Endodermal cell (in vitro differentiated cells): ENCODE data around the gene TCF7L2. TPM values are rescaled to one million over a fixed set of nuclear protein-coding genes. Genes with fewer than 3 reads are reported as not detected.

ENCODE experiments used
- DNase-seq: peaks from one replicate; pipeline ENCODE4 v3.0.0-alpha.2; 2017
- H3K27ac ChIP-seq: 2 replicates; pipeline ENCODE4 v1.5.1; 2013; ENCODE audit warnings: mild to moderate bottlenecking, low read depth, low read length, moderate library complexity
- H3K27me3 ChIP-seq: 2 replicates; pipeline ENCODE4 v1.6.1; 2013; ENCODE audit warnings: mild to moderate bottlenecking, low read length, moderate library complexity; ENCODE audit not compliant: insufficient read depth, control insufficient read depth, poor library complexity, severe bottlenecking
- H3K36me3 ChIP-seq: 2 replicates; pipeline ENCODE4 v1.7.0; 2013; ENCODE audit warnings: mild to moderate bottlenecking, low read length, moderate library complexity; ENCODE audit not compliant: control insufficient read depth, insufficient read depth
- H3K4me1 ChIP-seq: one replicate; pipeline ENCODE4 v1.7.0; 2013; ENCODE audit warnings: low read length; ENCODE audit not compliant: control insufficient read depth, insufficient read depth
- H3K4me3 ChIP-seq: 2 replicates; pipeline ENCODE4 v1.5.1; 2013; ENCODE audit warnings: mild to moderate bottlenecking, low read length, moderate library complexity
- H3K9ac ChIP-seq: 2 replicates; pipeline ENCODE4 v1.6.1; 2013; ENCODE audit warnings: mild to moderate bottlenecking, low read length, moderate library complexity; ENCODE audit not compliant: poor library complexity, severe bottlenecking; ENCODE audit errors: extremely low read depth
- H3K9me3 ChIP-seq: 2 replicates; pipeline ENCODE4 v1.6.1; 2013; ENCODE audit warnings: mild to moderate bottlenecking, low read length, moderate library complexity; ENCODE audit not compliant: control insufficient read depth
- H3K27ac Mint-ChIP-seq: 2 replicates; pipeline ENCODE4 v1.8.0; 2020; ENCODE audit warnings: mixed read lengths
- H3K27me3 Mint-ChIP-seq: 2 replicates; pipeline ENCODE4 v1.8.0; 2021; ENCODE audit warnings: mild to moderate bottlenecking, mixed read lengths; ENCODE audit not compliant: insufficient read depth
- H3K36me3 Mint-ChIP-seq: 2 replicates; pipeline ENCODE4 v1.8.0; 2020; ENCODE audit warnings: low read depth, mixed read lengths
- H3K4me1 Mint-ChIP-seq: 2 replicates; pipeline ENCODE4 v1.8.0; 2020; ENCODE audit warnings: mixed read lengths
- H3K4me3 Mint-ChIP-seq: 2 replicates; pipeline ENCODE4 v1.8.0; 2020; ENCODE audit warnings: mild to moderate bottlenecking, moderate library complexity, mixed read lengths
- H3K9me3 Mint-ChIP-seq: 2 replicates; pipeline ENCODE4 v1.8.0; 2020; ENCODE audit warnings: mild to moderate bottlenecking, mixed read lengths
- WGBS, 2 experiments: methylation state at CpG; one replicate each; pipeline versions ENCODE4 v1.1.5 to v1.1.7; 2013; ENCODE audit warnings: missing lambda C conversion rate in 2 of 2, mixed read lengths in 1 of 2; ENCODE audit not compliant: insufficient coverage in 1 of 2, insufficient read length in 1 of 2; 5-methylcytosine and 5-hydroxymethylcytosine counted together
- total RNA-seq, 2 donors: library from RNA; stranded (reverse); fragmentation: NEBNext Ultra II Directional in 1 of 2; extraction: Animal tissue kit (Norgen Biotek cat#: 25700) in 1 of 2; gene quantifications; 2 replicates in 1 of 2; 3 replicates in 1 of 2; pipeline ENCODE4 v1.2.1, GENCODE V29; 2021
- TF ChIP-seq, protein P1 (sequence below): fragments of 200-600 bp; sonication (generic); conservative IDR thresholded peaks from 2 replicates; pipeline ENCODE4 v1.5.0; 2021; ENCODE audit warnings: antibody characterized with exemption, mild to moderate bottlenecking

The TCF7L2 gene
- total RNA-seq, 2 donors from 2014 or later: 73.2 to 105 TPM

DNA sequence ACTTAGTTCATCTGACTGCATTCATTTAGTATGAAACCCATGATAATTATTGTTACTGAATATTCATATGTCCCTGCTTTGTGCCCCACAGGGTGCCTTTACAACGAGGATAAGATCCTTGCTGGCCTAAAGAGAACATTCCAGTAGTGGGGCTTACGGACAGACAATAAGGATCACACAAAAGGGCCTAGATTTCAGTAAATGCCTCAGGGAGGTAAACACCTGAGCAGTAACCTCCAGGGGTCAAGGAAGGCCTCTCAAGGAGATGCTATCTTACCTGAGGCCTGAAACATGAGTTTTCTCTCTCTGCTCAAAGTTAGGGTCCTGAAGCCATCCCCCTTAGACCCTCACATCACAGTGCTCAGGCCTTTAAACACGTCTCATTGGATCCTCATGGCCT, 228.7 kb downstream of the TCF7L2 start:
- Histone ChIP-seq H3K9ac (no peak overlapping the region), H3K27me3 (no peaks in the 10 kb centered on the region), H3K9me3 (no peaks in the 10 kb centered on the region), H3K36me3 (no peaks in the 10 kb centered on the region), H3K4me3 (no peak overlapping the region), H3K4me1 (peaks cover 5% of the 10 kb centered on the region), H3K27ac (no peak overlapping the region)
- DNase-seq: peak; percentile 33
- Mint-ChIP-seq H3K36me3 (no peaks in the 10 kb centered on the region), H3K27ac (peak overlapping the region; percentile 58), H3K27me3 (no peaks in the 10 kb centered on the region), H3K9me3 (no peaks in the 10 kb centered on the region), H3K4me1 (peaks cover 24% of the 10 kb centered on the region), H3K4me3 (no peak overlapping the region)
- 74 to 86% methylated on average over 3 of the region's 3 CpGs for WGBS, 2 experiments
- TF ChIP-seq, protein P1, sequence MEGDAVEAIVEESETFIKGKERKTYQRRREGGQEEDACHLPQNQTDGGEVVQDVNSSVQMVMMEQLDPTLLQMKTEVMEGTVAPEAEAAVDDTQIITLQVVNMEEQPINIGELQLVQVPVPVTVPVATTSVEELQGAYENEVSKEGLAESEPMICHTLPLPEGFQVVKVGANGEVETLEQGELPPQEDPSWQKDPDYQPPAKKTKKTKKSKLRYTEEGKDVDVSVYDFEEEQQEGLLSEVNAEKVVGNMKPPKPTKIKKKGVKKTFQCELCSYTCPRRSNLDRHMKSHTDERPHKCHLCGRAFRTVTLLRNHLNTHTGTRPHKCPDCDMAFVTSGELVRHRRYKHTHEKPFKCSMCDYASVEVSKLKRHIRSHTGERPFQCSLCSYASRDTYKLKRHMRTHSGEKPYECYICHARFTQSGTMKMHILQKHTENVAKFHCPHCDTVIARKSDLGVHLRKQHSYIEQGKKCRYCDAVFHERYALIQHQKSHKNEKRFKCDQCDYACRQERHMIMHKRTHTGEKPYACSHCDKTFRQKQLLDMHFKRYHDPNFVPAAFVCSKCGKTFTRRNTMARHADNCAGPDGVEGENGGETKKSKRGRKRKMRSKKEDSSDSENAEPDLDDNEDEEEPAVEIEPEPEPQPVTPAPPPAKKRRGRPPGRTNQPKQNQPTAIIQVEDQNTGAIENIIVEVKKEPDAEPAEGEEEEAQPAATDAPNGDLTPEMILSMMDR: no peak

DNA sequence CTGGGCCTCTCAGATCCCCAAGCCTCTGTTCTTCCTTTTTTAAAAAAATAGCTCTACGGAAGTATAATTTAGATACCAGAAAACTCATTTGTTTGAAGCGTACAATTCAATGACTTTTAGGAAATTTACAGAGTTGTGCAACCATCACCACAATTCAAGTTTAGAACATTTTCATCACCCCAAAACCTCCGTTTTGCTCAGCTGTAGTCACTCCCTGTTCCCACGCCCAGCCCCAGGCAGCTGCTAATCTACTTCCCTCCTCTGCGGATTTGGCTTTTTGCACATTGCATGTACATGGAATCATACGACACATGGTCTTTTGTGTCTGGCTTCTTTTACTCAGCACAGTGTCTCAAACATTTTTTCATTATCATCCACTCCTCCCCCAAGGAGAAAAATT, 229.2 kb downstream of the TCF7L2 start:
- H3K36me3 Mint-ChIP-seq: no peaks in the 10 kb centered on the region
- TF ChIP-seq, protein P1: no peak
- no peak overlapping the region for H3K27ac Mint-ChIP-seq
- H3K4me1 Mint-ChIP-seq: peaks cover 24% of the 10 kb centered on the region
- no peak overlapping the region for H3K4me3 ChIP-seq
- no peaks in the 10 kb centered on the region for H3K27me3 ChIP-seq
- no peaks in the 10 kb centered on the region for H3K9me3 ChIP-seq
- WGBS, 2 experiments: 91 to 93% methylated on average over 4 to 6 of the region's 6 CpGs
- H3K9me3 Mint-ChIP-seq: no peaks in the 10 kb centered on the region
- peaks cover 5% of the 10 kb centered on the region for H3K4me1 ChIP-seq
- H3K36me3 ChIP-seq: no peaks in the 10 kb centered on the region
- no peak overlapping the region for H3K9ac ChIP-seq
- DNase-seq: peak; percentile 7
- no peak overlapping the region for H3K27ac ChIP-seq
- no peaks in the 10 kb centered on the region for H3K27me3 Mint-ChIP-seq
- H3K4me3 Mint-ChIP-seq: no peak overlapping the region

DNA sequence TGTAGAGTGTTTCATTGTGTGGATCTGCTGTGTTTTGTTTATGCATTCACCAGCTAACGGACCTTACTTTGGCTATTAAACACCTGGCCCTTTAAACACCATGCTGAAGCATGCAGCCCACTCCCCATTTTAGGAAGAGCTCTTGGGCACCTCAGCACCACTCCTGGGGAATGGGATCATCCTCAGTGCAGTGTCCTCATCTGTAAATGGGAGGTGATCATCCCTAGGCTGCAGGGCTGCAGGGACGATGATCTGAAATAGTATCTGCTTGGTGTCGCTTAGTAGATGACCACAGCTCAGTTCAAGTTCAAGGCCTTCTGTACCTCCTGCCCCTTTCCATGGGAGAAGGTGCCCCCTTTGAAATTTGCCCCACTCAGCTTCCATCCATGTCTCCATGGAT, 229.9 kb downstream of the TCF7L2 start:
- Mint-ChIP-seq H3K4me1 (peaks cover 24% of the 10 kb centered on the region), H3K27me3 (no peaks in the 10 kb centered on the region), H3K27ac (no peak overlapping the region), H3K36me3 (no peaks in the 10 kb centered on the region), H3K9me3 (no peaks in the 10 kb centered on the region), H3K4me3 (no peak overlapping the region)
- peaks cover 5% of the 10 kb centered on the region for H3K4me1 ChIP-seq
- WGBS, 2 experiments: 91 to 100% methylated on average over 1 to 3 of the region's 3 CpGs
- H3K27me3 ChIP-seq: no peaks in the 10 kb centered on the region
- H3K4me3 ChIP-seq: no peak overlapping the region
- no peaks in the 10 kb centered on the region for H3K9me3 ChIP-seq
- no peak overlapping the region for H3K9ac ChIP-seq
- no peaks in the 10 kb centered on the region for H3K36me3 ChIP-seq
- TF ChIP-seq, protein P1: no peak
- no peak overlapping the region for H3K27ac ChIP-seq
- peak; percentile 38 for DNase-seq
